Left ventricle myocardium inferior (tissue), 1 donor: Measurements from ENCODE around the gene NDUFA5. TPM values are rescaled to one million over a fixed set of nuclear protein-coding genes. Genes with fewer than 3 reads are reported as not detected.
A peak's percentile ranks its signal among the peaks of the same experiment; 100 is the strongest.

Experiments
- DNase-seq: peaks from one replicate; pipeline ENCODE4 v3.0.0-alpha.2; 2020
- H3K27ac ChIP-seq: fragments of 200-600 bp; replicated peaks from 2 replicates; pipeline ENCODE4 v1.8.0; 2021
- H3K27me3 ChIP-seq: fragments of 200-600 bp; 2 replicates; pipeline ENCODE4 v1.8.0; 2021; ENCODE audit warnings: low read depth
- H3K36me3 ChIP-seq: fragments of 200-600 bp; 2 replicates; pipeline ENCODE4 v1.8.0; 2021
- H3K4me1 ChIP-seq: fragments of 200-600 bp; 2 replicates; pipeline ENCODE4 v1.8.0; 2021
- H3K4me3 ChIP-seq: fragments of 200-600 bp; 2 replicates; pipeline ENCODE4 v1.8.0; 2021; ENCODE audit warnings: mild to moderate bottlenecking, moderate library complexity
- H3K9me3 ChIP-seq: fragments of 200-600 bp; replicated peaks from 2 replicates; pipeline ENCODE4 v1.8.0; 2021
- intact Hi-C: fragments of 100-400 bp; cut with micrococcal nuclease; formaldehyde crosslinking; loops from one replicate; pipeline ENCODE4 v1.11.0; 2022
- total RNA-seq: library from RNA; stranded (reverse); fragmentation: NEBNext Ultra II Directional; extraction: Animal tissue kit (Norgen Biotek cat#: 25700); gene quantifications from one replicate; pipeline ENCODE4 v1.2.1, GENCODE V29; 2021
- TF ChIP-seq, protein P1 (sequence below): fragments of 200-600 bp; IDR thresholded peaks from 2 replicates; pipeline ENCODE4 v1.8.0; 2021; ENCODE audit warnings: antibody characterized with exemption, mild to moderate bottlenecking, borderline replicate concordance
- donor health status: DM: no; HTN: yes; CAD: no; lungs with severe emphysema.

The NDUFA5 gene
- total RNA-seq, 1 donor from 2014 or later, result 378 TPM

DNA sequence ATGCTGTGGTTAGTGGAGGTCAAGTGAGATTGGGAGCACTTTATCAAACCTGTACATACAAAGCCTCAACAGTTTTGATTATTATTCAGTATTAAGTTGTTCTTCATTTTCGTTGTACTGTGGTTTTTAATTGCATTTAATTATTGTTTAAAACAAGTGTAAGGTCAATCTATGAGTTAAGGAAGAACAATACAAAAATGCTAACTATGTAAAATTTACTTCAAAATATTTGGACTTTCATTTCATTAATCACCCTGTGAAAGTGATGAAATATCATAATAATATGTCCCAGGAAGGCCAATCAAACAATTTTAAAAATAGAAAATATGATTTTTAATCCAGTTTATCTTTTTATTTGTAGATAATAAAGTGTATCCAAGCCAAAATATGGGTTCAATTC, 13.6 kb upstream of the NDUFA5 start:
- H3K4me3 ChIP-seq, result no peak overlapping the region
- intact Hi-C loops, result no loop called here
- H3K27me3 ChIP-seq, result no peaks in the 10 kb centered on the region
- H3K9me3 ChIP-seq, result no peaks in the 10 kb centered on the region
- TF ChIP-seq, protein P1, sequence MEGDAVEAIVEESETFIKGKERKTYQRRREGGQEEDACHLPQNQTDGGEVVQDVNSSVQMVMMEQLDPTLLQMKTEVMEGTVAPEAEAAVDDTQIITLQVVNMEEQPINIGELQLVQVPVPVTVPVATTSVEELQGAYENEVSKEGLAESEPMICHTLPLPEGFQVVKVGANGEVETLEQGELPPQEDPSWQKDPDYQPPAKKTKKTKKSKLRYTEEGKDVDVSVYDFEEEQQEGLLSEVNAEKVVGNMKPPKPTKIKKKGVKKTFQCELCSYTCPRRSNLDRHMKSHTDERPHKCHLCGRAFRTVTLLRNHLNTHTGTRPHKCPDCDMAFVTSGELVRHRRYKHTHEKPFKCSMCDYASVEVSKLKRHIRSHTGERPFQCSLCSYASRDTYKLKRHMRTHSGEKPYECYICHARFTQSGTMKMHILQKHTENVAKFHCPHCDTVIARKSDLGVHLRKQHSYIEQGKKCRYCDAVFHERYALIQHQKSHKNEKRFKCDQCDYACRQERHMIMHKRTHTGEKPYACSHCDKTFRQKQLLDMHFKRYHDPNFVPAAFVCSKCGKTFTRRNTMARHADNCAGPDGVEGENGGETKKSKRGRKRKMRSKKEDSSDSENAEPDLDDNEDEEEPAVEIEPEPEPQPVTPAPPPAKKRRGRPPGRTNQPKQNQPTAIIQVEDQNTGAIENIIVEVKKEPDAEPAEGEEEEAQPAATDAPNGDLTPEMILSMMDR, result no peak
- DNase-seq, result no peak
- H3K27ac ChIP-seq, result no peak overlapping the region
- no peaks in the 10 kb centered on the region for H3K4me1 ChIP-seq
- no peaks in the 10 kb centered on the region for H3K36me3 ChIP-seq

DNA sequence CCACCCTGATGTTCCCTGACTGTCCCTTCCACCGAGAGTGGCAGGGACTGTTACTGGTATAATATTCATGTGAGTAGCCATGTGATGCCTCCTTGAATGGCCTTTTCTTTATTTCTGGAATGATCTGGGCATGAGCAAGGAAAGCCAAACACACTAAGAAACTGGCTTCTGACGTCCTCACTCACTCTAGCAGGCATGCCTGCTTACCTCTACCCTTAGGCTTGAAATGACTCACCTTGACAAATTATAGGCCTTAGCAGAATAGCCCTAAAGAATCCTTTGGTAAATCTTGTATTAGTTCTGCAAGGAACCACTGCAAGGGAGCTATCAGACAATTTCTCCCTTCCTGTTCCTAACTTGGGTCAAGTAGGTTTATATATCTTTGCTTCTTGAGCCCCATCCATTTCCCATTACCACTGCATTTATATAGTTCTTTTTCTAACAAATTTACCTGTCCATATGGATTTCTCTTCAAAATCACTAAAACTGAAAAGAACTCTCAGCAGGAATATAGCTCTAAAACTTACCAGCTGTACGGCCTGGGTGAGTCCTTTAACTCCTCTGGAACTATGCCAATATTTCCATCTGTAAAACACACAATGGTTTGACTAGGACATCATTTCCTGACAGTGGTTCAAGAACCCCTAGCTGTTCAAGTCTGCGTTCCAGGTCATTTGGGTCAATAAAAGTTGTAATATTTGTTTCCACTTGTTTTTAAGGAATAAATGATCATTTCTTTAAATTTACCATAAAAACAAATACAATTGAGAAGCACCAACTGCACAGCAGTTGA, 13.0 kb upstream of the NDUFA5 start:
- intact Hi-C loops, result no loop called here
- Histone ChIP-seq H3K4me3 (no peak overlapping the region), H3K27me3 (no peaks in the 10 kb centered on the region), H3K36me3 (no peaks in the 10 kb centered on the region), H3K9me3 (no peaks in the 10 kb centered on the region), H3K4me1 (no peaks in the 10 kb centered on the region), H3K27ac (no peak overlapping the region)
- DNase-seq, result no peak
- TF ChIP-seq, protein P1, result no peak

DNA sequence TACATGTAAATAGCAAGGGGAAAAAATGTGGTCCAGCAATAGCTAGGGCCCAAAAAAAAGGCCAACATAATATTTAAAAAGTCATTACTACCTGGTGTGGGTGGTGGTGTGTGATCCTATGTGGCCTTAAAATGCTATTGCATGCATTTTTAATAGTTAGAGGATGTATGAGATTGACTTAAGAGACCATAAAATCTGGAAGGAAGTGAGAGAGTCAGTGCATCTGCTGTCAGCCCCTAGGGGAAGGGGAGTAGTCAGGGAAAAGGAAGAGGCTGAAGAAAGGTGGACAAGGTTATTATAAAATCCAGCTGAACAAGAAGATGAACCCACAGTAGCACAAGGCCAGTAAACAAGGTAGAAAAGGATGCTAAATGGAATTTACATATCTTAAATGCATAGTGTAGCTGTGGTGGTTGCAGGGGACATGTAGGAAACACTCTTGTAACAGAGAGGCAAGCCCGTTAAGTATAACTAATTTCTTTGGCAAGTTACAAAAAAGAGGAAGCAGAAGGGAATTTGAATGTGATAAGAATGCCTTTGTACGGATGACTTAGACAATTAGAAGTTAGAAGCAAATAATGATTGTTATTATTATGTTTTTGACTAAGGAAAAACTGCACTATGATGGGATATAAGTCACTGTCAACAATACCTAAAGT, 11.9 kb upstream of the NDUFA5 start:
- no peak for DNase-seq
- Histone ChIP-seq H3K9me3 (no peaks in the 10 kb centered on the region), H3K4me1 (no peaks in the 10 kb centered on the region), H3K27me3 (no peaks in the 10 kb centered on the region), H3K27ac (peak overlapping the region; percentile 13), H3K36me3 (no peaks in the 10 kb centered on the region), H3K4me3 (no peak overlapping the region)
- intact Hi-C loops, result no loop called here
- TF ChIP-seq, protein P1, result no peak

DNA sequence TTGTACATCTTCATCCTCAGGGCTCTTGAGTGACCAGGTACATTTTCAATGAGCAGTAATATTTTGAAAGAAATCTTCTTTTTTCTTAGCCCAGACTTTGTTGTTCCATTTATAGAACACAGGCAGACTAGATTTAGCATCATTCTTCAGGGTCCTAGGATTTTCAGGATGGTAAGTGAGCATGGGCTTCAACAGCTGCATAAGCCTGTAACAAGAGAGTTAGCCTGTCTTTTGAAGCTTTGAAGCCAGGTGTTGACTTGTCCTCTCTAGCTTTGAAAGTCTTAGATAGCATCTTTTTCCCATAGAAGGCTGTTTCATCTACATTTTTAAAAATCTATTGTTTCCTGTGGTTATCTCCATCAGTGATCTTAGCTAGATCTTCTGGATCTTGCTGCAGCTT, 4.5 kb upstream of the NDUFA5 start:
- no peaks in the 10 kb centered on the region for H3K36me3 ChIP-seq
- DNase-seq, result no peak
- H3K9me3 ChIP-seq, result no peaks in the 10 kb centered on the region
- H3K4me3 ChIP-seq, result no peak overlapping the region
- no peaks in the 10 kb centered on the region for H3K27me3 ChIP-seq
- peaks cover 10% of the 10 kb centered on the region for H3K4me1 ChIP-seq
- TF ChIP-seq, protein P1, result no peak
- H3K27ac ChIP-seq, result no peak overlapping the region
- intact Hi-C loops, result no loop called here

DNA sequence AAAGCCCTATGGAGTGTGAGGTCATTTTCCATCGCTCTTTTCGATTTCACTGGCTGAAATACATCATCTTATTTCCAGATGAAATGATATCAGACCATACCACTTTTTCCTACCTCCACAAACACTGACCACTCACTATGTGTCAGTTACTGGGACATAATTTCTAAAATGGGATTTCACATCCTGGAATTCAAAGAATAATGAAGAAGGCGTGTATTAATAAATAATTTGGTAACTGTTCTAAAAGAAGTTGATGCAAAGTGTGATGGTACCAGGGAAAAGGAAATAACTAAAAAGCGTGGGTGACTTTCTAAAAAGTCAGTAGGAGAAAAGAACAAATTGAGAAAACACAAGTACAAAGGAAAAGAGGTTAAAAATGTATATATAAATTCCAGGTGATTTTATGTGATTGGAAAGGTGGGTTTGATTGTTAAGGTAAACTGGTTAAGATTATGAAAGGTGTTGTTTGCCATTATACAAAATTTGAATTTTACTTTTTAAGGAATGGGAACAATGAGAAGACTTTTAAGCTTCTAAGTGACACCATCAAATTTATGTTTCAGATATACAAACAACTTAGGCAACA, 764 bp upstream of the NDUFA5 start:
- TF ChIP-seq, protein P1, result no peak
- H3K4me3 ChIP-seq, result peak overlapping the region; percentile 78
- DNase-seq, result no peak
- peaks cover 14% of the 10 kb centered on the region for H3K36me3 ChIP-seq
- H3K27me3 ChIP-seq, result no peaks in the 10 kb centered on the region
- peak overlapping the region; percentile 93 for H3K27ac ChIP-seq
- no peaks in the 10 kb centered on the region for H3K9me3 ChIP-seq
- peaks cover 48% of the 10 kb centered on the region for H3K4me1 ChIP-seq
- intact Hi-C loops, result no loop called here
